ENCODE measurements around the gene PRDM16.

GRCh38 chr1:3337798-3338724 lies 269.1 kb downstream of the PRDM16 start:
- TF ChIP-seq CTCF (IDR thresholded peaks at IDR 0.05; ENCODE audit: borderline replicate concordance, extremely low read depth, low read length, poor library complexity, severe bottlenecking) (no peak), EZH2 (IDR thresholded peaks at IDR 0.05; ENCODE audit: borderline replicate concordance, low read depth, low read length, severe bottlenecking) (no peak)
